Neural crest cell (in vitro differentiated cells): ENCODE results near the gene PCDH9. TPM values are rescaled to one million over a fixed set of nuclear protein-coding genes. Genes with fewer than 3 reads are reported as not detected.

Experiments
- DNase-seq: peaks from one replicate; pipeline ENCODE4 v3.0.0; 2021; ENCODE audit warnings: low read depth, mixed read lengths, low spot score
- H3K27ac Mint-ChIP-seq: one replicate; pipeline ENCODE4 v1.8.0; 2021; ENCODE audit warnings: mild to moderate bottlenecking, mixed read lengths; ENCODE audit not compliant: unreplicated experiment
- H3K27me3 Mint-ChIP-seq: 2 replicates; pipeline ENCODE4 v1.8.0; 2021; ENCODE audit warnings: low read depth, mild to moderate bottlenecking, mixed read lengths
- H3K36me3 Mint-ChIP-seq: 2 replicates; pipeline ENCODE4 v1.8.0; 2021; ENCODE audit warnings: low read depth, mild to moderate bottlenecking, mixed read lengths
- H3K4me1 Mint-ChIP-seq: 2 replicates; pipeline ENCODE4 v1.8.0; 2021; ENCODE audit warnings: mixed read lengths
- H3K4me3 Mint-ChIP-seq: one replicate; pipeline ENCODE4 v1.8.0; 2021; ENCODE audit warnings: mild to moderate bottlenecking, mixed read lengths
- H3K9me3 Mint-ChIP-seq: 2 replicates; pipeline ENCODE4 v1.8.0; 2021; ENCODE audit warnings: mixed read lengths
- CTCF ChIP-seq: fragments of 200-600 bp; sonication (generic); conservative IDR thresholded peaks from 2 replicates; pipeline ENCODE4 v1.5.0; 2021; ENCODE audit warnings: antibody characterized with exemption, mild to moderate bottlenecking
- long read RNA-seq: library from polyadenylated mRNA; unstranded; transcript quantifications from one replicate; pipeline ENCODE4 v2.0.0, GENCODE V29; 2020
- total RNA-seq: library from RNA; stranded (reverse); gene quantifications from 2 replicates; pipeline ENCODE4 v1.2.1, GENCODE V29; 2021

Gene PCDH9
- total RNA-seq, result 6.3 and 7.3 TPM in 2 replicates
- long read RNA-seq, full-length matches to known transcripts, result 20 of 26 reads
- long read RNA-seq, partial matches to known transcripts, result 0 of 26 reads
- long read RNA-seq, other reads (novel, unspliced or antisense), result 6 of 26 reads

GRCh38 chr13:67229481-67230403 lies at the start of gene PCDH9:
Gene PCDH9 (minus strand): TSS chr13:67230336. CDS start chr13:67228440, 1,896 bp downstream.
- no peak for TF ChIP-seq CTCF
- Mint-ChIP-seq H3K9me3 (no peaks in the 10 kb centered on the region), H3K27me3 (peaks cover 2% of the 10 kb centered on the region), H3K4me3 (no peak within 1 kb of the TSS), H3K36me3 (peaks cover 2% of the 10 kb centered on the region), H3K27ac (peak within 1 kb of the TSS; percentile 5), H3K4me1 (peaks cover 18% of the 10 kb centered on the region)
- no peak for DNase-seq

GRCh38 chr13:67278235-67278634 lies 48.1 kb upstream of the PCDH9 start:
- TF ChIP-seq CTCF, result no peak
- Mint-ChIP-seq H3K27me3 (no peaks in the 10 kb centered on the region), H3K36me3 (no peaks in the 10 kb centered on the region), H3K4me3 (no peak overlapping the region), H3K27ac (no peak overlapping the region), H3K4me1 (no peaks in the 10 kb centered on the region), H3K9me3 (peaks cover 6% of the 10 kb centered on the region)
- no peak for DNase-seq

GRCh38 chr13:67277581-67277980 lies 47.4 kb upstream of the PCDH9 start:
- no peak for TF ChIP-seq CTCF
- no peak overlapping the region for H3K27ac Mint-ChIP-seq
- H3K27me3 Mint-ChIP-seq, result no peaks in the 10 kb centered on the region
- H3K9me3 Mint-ChIP-seq, result peaks cover 6% of the 10 kb centered on the region
- H3K36me3 Mint-ChIP-seq, result no peaks in the 10 kb centered on the region
- no peak overlapping the region for H3K4me3 Mint-ChIP-seq
- no peak for DNase-seq
- no peaks in the 10 kb centered on the region for H3K4me1 Mint-ChIP-seq

GRCh38 chr13:67275351-67275960 lies 45.3 kb upstream of the PCDH9 start:
- peak overlapping the region; percentile 60 for H3K27ac Mint-ChIP-seq
- no peaks in the 10 kb centered on the region for H3K36me3 Mint-ChIP-seq
- TF ChIP-seq CTCF, result no peak
- peaks cover 6% of the 10 kb centered on the region for H3K9me3 Mint-ChIP-seq
- H3K4me1 Mint-ChIP-seq, result no peaks in the 10 kb centered on the region
- DNase-seq, result no peak
- H3K27me3 Mint-ChIP-seq, result no peaks in the 10 kb centered on the region
- no peak overlapping the region for H3K4me3 Mint-ChIP-seq

GRCh38 chr13:67273001-67273400 lies 42.9 kb upstream of the PCDH9 start:
- no peaks in the 10 kb centered on the region for H3K27me3 Mint-ChIP-seq
- no peak overlapping the region for H3K27ac Mint-ChIP-seq
- H3K9me3 Mint-ChIP-seq, result peaks cover 6% of the 10 kb centered on the region
- no peaks in the 10 kb centered on the region for H3K36me3 Mint-ChIP-seq
- no peak for DNase-seq
- H3K4me3 Mint-ChIP-seq, result no peak overlapping the region
- no peaks in the 10 kb centered on the region for H3K4me1 Mint-ChIP-seq
- no peak for TF ChIP-seq CTCF
